HG02678 (cell line): ENCODE data around the gene FBH1.
A peak's percentile ranks its signal among the peaks of the same experiment; 100 is the strongest.

ENCODE experiments used
- ATAC-seq: cut with Tn5 transposase; IDR thresholded peaks from one replicate; pipeline ENCODE4 v1.9.1; 2021; ENCODE audit warnings: mild to moderate bottlenecking, moderate library complexity; ENCODE audit not compliant: unreplicated experiment

FBH1 gene

DNA sequence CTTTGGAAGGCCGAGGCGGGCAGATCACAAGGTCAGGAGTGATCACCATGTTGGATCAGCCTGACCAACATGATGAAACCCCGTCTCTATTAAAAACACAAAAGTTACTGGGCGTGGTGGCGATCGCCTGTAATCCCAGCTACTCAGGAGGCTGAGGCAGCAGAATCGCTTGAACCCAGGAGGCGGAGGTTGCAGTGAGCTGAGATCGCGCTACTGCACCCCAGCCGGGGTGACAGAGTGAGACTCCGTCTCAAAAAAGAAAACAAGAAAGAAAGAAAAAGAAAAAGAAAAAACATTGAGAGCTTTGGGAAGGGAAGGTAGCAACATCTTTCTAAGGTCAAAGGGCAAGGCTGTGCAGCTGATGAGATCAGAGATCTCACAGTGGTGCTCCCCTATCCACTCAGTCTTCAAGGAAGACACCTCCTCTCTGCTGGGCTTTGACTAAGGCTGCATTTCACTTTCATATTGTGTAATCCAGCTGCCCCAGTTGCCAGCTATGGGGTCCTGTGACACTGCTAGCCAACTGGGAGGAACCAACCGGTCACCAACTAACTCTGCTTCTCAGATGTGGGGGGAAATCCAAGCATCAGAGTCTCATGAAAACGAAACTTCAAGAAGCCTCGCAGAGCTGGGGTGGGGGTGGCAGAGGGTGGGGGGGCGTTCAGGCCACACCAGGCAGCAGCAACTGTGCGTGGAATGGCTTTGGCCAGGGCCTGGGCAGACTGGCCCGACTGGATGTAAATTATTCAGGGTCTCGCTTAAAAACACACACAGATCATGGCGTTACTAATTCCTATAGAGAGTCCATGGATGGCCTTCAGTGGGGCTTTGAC is 85.8 kb downstream of the FBH1 start:
- ATAC-seq = peak; percentile 63

GRCh38 chr10:5976512-5977470 is 86.7 kb downstream of the FBH1 start:
- ATAC-seq = peak; percentile 13

DNA sequence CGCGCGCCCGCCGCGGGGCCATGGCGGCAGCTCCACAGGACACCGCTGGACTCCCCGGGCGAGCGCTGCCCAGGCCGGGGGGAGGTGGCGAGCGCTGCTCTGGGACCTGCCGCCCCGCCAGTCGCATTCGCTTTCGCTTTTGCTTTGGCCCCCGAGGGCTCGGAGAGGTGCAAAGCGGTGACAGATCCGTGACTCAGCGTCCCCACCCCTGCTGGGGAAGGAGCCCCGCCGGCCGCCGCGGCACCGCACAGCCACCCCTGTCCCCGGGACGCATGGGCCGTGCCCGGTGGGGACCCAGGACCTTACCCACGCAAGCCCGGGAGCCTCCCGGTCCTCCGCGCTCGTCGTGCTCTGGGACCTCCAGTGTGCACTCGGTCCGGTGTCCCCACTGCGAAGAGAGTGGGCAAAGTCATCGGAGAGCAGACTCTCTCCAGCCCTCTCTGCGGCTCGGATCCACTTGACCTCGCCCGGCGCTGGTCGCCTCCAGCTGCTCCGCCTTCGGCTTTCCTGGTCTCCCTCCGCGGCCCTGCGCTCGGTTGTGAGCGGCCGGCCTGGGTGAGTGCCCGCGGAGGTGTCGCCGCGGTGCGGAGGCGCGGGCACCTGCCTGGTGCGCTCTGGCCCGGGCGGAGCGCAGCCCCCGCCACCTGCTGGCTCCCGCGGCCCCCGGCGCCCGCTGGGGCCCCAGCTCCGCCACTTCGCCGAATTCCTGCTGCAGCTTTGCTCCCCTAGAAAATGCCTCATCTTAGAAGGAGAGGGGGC is 87.6 kb downstream of the FBH1 start, which contains the start of gene IL15RA:
IL15RA (minus strand) TSS at position 73 of the 759 bp plus-strand sequence; CDS start at position 22, 51 bp downstream.
- peak; percentile 59 for ATAC-seq

- no peak for ATAC-seq
These were observed 88.1 kb downstream of the FBH1 start for GRCh38 chr10:5978230-5978489.

GRCh38 chr10:5981529-5981928 is 91.5 kb downstream of the FBH1 start:
- ATAC-seq = no peak

GRCh38 chr10:5983774-5984173 is 93.7 kb downstream of the FBH1 start:
- no peak for ATAC-seq

DNA sequence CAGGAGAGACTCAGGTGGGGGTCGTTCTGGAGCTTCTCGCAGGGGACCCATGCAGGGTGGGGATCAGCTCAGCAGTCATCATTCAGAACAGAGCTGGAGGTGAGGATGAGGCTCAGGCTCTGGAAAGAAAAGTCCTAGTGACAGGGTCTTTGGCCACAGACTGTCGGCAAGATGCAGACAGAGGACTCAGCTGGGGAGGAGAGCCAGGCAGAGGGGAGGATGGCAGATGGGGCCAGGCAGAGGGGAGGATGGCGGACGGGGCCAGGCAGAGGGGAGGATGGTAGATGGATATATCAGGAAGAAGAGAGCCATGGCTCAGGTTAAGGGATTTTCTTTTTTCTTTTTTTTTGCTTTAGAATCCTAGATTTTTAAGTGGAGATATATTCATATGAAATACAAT is 95.0 kb downstream of the FBH1 start:
- no peak for ATAC-seq
